Caco-2 (cell line): ENCODE results near the gene PPM1J. TPM values are rescaled to one million over a fixed set of nuclear protein-coding genes. Genes with fewer than 3 reads are reported as not detected.

Experiments used
- BruUV-seq: library from RNA; stranded (reverse); fragments of 400-500 nt; replicated peaks from 2 replicates; lab custom pipeline; 2021; lab: Mats Ljungman, UMichigan
- CTCF ChIA-PET: fragments of 300-600 bp; sonication (Branson Sonifier 250); formaldehyde crosslinking; loops from one replicate; lab custom pipeline; 2022; ENCODE audit warnings: antibody characterized with exemption; lab: Charles Lee
- POLR2A ChIA-PET: fragments of 300-600 bp; sonication (Branson Sonifier 250); formaldehyde crosslinking; loops from one replicate; lab custom pipeline; 2022; ENCODE audit warnings: antibody characterized with exemption; lab: Charles Lee
- DNase-seq, 2 experiments: peaks; one replicate each; pipeline versions ENCODE4 v3.0.0 to v3.0.0-alpha.2; 2020 to 2022
- H3K27me3 ChIP-seq: replicated peaks from 2 replicates; pipeline ENCODE4 v1.6.0; 2011; ENCODE audit warnings: low read length; ENCODE audit not compliant: control insufficient read depth, insufficient read depth
- H3K36me3 ChIP-seq: 2 replicates; pipeline ENCODE4 v1.5.1; 2011; ENCODE audit warnings: low read length; ENCODE audit not compliant: control insufficient read depth, insufficient read depth
- H3K4me1 ChIP-seq: fragments of 250-450 bp; sonication (Bioruptor Pico); 2 replicates; pipeline ENCODE4 v1.5.1; 2020; ENCODE audit warnings: mild to moderate bottlenecking
- H3K4me3 ChIP-seq: 2 replicates; pipeline ENCODE4 v1.5.1; 2011; ENCODE audit warnings: low read depth, mild to moderate bottlenecking, control low read depth, low read length
- H3K9me3 ChIP-seq: fragments of 250-450 bp; sonication (Bioruptor Pico); 2 replicates; pipeline ENCODE4 v1.5.1; 2020; ENCODE audit warnings: mild to moderate bottlenecking, moderate library complexity
- H3K27ac Mint-ChIP-seq: one replicate; pipeline ENCODE4 v1.8.0; 2022; ENCODE audit warnings: mixed read lengths; ENCODE audit not compliant: unreplicated experiment
- H3K27me3 Mint-ChIP-seq: one replicate; pipeline ENCODE4 v1.8.0; 2022; ENCODE audit warnings: mixed read lengths; ENCODE audit not compliant: insufficient read depth, unreplicated experiment
- H3K36me3 Mint-ChIP-seq: one replicate; pipeline ENCODE4 v1.8.0; 2022; ENCODE audit warnings: mild to moderate bottlenecking, mixed read lengths; ENCODE audit not compliant: insufficient read depth, unreplicated experiment
- H3K4me1 Mint-ChIP-seq: one replicate; pipeline ENCODE4 v1.8.0; 2022; ENCODE audit warnings: low read depth, mixed read lengths; ENCODE audit not compliant: unreplicated experiment
- H3K4me3 Mint-ChIP-seq: one replicate; pipeline ENCODE4 v1.8.0; 2022; ENCODE audit warnings: mild to moderate bottlenecking, moderate library complexity, mixed read lengths; ENCODE audit not compliant: unreplicated experiment
- H3K9me3 Mint-ChIP-seq: one replicate; pipeline ENCODE4 v1.8.0; 2022; ENCODE audit warnings: mixed read lengths; ENCODE audit not compliant: unreplicated experiment
- CTCF ChIP-seq, 2 experiments: fragments of 200-600 bp in 1 of 2; IDR thresholded peaks; 1 replicate in 1 of 2; 2 replicates in 1 of 2; pipeline versions ENCODE4 v1.5.1 to v1.8.0; 2011 to 2022; ENCODE audit warnings: antibody characterized with exemption in 1 of 2, control low read depth in 1 of 2, inconsistent platforms in 1 of 2, low read depth in 1 of 2, low read length in 1 of 2, mild to moderate bottlenecking in 1 of 2, moderate library complexity in 1 of 2; ENCODE audit not compliant: insufficient read depth in 1 of 2, severe bottlenecking in 1 of 2, unreplicated experiment in 1 of 2
- intact Hi-C: fragments of 100-400 bp; cut with micrococcal nuclease; formaldehyde crosslinking; loops from one replicate; pipeline ENCODE4 v1.10.0; 2022; ENCODE audit not compliant: unreplicated experiment
- total RNA-seq: library from RNA; stranded (reverse); gene quantifications from 2 replicates; pipeline ENCODE4 v1.2.3, GENCODE V29; 2022

Gene PPM1J
- total RNA-seq, 1 experiment from 2014 or later: 1.5 TPM

- Histone ChIP-seq H3K9me3 (no peaks in the 10 kb centered on the region), H3K4me3 (peak within 1 kb of the TSS; percentile 53), H3K36me3 (no peaks in the 10 kb centered on the region), H3K27me3 (no peaks in the 10 kb centered on the region), H3K4me1 (peaks cover 14% of the 10 kb centered on the region)
- H3K27me3 Mint-ChIP-seq: no peaks in the 10 kb centered on the region
- peaks cover 13% of the 10 kb centered on the region for H3K4me1 Mint-ChIP-seq
- POLR2A ChIA-PET: interaction anchor here (0.7 to 1.7 kb wide), 3 partner anchors 24 to 41 kb away, joined by 3 to 27 read pairs (median 6); partner anchors contain the start of gene PPM1J
- BruUV-seq: no TSS peak
- intact Hi-C loops: loop anchor here (1.0 to 5.0 kb wide), 3 partner anchors 24 to 57 kb away; partner anchors contain the start of genes CAPZA1, RHOC and ST7L
- CTCF ChIA-PET: interaction anchor here (0.7 to 2.0 kb wide), 5 partner anchors 10 to 173 kb away, joined by 3 to 24 read pairs (median 7); no protein-coding TSS in a partner anchor
- peak; percentile 68 to 75 for DNase-seq
- no peak for TF ChIP-seq CTCF (IDR thresholded peaks at IDR 0.05; ENCODE audit: insufficient read depth in 1 of 2, low read depth in 1 of 2, low read length in 1 of 2, severe bottlenecking in 1 of 2, unreplicated experiment in 1 of 2)
- H3K27ac Mint-ChIP-seq: peak within 1 kb of the TSS; percentile 98
- no peaks in the 10 kb centered on the region for H3K9me3 Mint-ChIP-seq
- H3K36me3 Mint-ChIP-seq: peaks cover 44% of the 10 kb centered on the region
- peak within 1 kb of the TSS; percentile 88 for H3K4me3 Mint-ChIP-seq
These were observed 40.6 kb downstream of the PPM1J start, which contains the start of gene MOV10 for GRCh38 chr1:112674440-112674985. Gene MOV10 (plus strand): TSS chr1:112674659. CDS start chr1:112674913, 254 bp downstream.

GRCh38 chr1:112673592-112674439 lies 41.3 kb downstream of the PPM1J start:
- peaks cover 13% of the 10 kb centered on the region for H3K4me1 Mint-ChIP-seq
- peak overlapping the region; percentile 88 for H3K4me3 Mint-ChIP-seq
- TF ChIP-seq CTCF (IDR thresholded peaks at IDR 0.05; ENCODE audit: insufficient read depth in 1 of 2, low read depth in 1 of 2, low read length in 1 of 2, severe bottlenecking in 1 of 2, unreplicated experiment in 1 of 2): peak; percentile 36 to 46
- BruUV-seq: TSS peak; percentile 71
- H3K27me3 Mint-ChIP-seq: no peaks in the 10 kb centered on the region
- H3K27me3 ChIP-seq: no peaks in the 10 kb centered on the region
- H3K36me3 ChIP-seq: no peaks in the 10 kb centered on the region
- H3K4me1 ChIP-seq: peaks cover 14% of the 10 kb centered on the region
- H3K9me3 ChIP-seq: no peaks in the 10 kb centered on the region
- H3K27ac Mint-ChIP-seq: peak overlapping the region; percentile 98
- intact Hi-C loops: loop anchor here (1.0 to 5.0 kb wide), 3 partner anchors 25 to 57 kb away; partner anchors contain the start of genes CAPZA1, RHOC and ST7L
- ChIA-PET CTCF (interaction anchor here (0.6 to 2.0 kb wide), 6 partner anchors 25 to 283 kb away, joined by 3 to 24 read pairs (median 6); no protein-coding TSS in a partner anchor), POLR2A (interaction anchor here (0.7 to 1.7 kb wide), 5 partner anchors 25 to 172 kb away, joined by 3 to 27 read pairs (median 6); partner anchors contain the start of gene PPM1J)
- peak overlapping the region; percentile 53 for H3K4me3 ChIP-seq
- DNase-seq: peak in 1 of 2 experiments; percentile 10
- H3K9me3 Mint-ChIP-seq: no peaks in the 10 kb centered on the region
- peaks cover 50% of the 10 kb centered on the region for H3K36me3 Mint-ChIP-seq

- Mint-ChIP-seq H3K27me3 (no peaks in the 10 kb centered on the region), H3K9me3 (no peaks in the 10 kb centered on the region), H3K4me3 (no peak overlapping the region), H3K4me1 (peaks cover 13% of the 10 kb centered on the region), H3K36me3 (peaks cover 53% of the 10 kb centered on the region), H3K27ac (no peak overlapping the region)
- ChIA-PET POLR2A (interaction anchor here (1.1 to 1.4 kb wide), 2 partner anchors 26 to 171 kb away, joined by 3 to 9 read pairs; no protein-coding TSS in a partner anchor), CTCF (interaction anchor here (0.6 to 1.4 kb wide), 3 partner anchors 28 to 282 kb away, joined by 3 read pairs; no protein-coding TSS in a partner anchor)
- no peak for TF ChIP-seq CTCF (IDR thresholded peaks at IDR 0.05; ENCODE audit: insufficient read depth in 1 of 2, low read depth in 1 of 2, low read length in 1 of 2, severe bottlenecking in 1 of 2, unreplicated experiment in 1 of 2)
- H3K4me1 ChIP-seq: peaks cover 14% of the 10 kb centered on the region
- no peak for DNase-seq
- no TSS peak for BruUV-seq
- no peaks in the 10 kb centered on the region for H3K27me3 ChIP-seq
- H3K4me3 ChIP-seq: no peak overlapping the region
- H3K9me3 ChIP-seq: no peaks in the 10 kb centered on the region
- no peaks in the 10 kb centered on the region for H3K36me3 ChIP-seq
- intact Hi-C loops: loop anchor here (5.0 kb wide), 1 partner anchor 56 kb away; the partner anchor contains the start of genes CAPZA1 and ST7L
These were observed 42.3 kb downstream of the PPM1J start for GRCh38 chr1:112672842-112673241.
